Measurements from ENCODE around the gene TM7SF2.

GRCh38 chr11:65102142-65103095 lies 9.3 kb upstream of the TM7SF2 start:
- TF ChIP-seq, protein P1, sequence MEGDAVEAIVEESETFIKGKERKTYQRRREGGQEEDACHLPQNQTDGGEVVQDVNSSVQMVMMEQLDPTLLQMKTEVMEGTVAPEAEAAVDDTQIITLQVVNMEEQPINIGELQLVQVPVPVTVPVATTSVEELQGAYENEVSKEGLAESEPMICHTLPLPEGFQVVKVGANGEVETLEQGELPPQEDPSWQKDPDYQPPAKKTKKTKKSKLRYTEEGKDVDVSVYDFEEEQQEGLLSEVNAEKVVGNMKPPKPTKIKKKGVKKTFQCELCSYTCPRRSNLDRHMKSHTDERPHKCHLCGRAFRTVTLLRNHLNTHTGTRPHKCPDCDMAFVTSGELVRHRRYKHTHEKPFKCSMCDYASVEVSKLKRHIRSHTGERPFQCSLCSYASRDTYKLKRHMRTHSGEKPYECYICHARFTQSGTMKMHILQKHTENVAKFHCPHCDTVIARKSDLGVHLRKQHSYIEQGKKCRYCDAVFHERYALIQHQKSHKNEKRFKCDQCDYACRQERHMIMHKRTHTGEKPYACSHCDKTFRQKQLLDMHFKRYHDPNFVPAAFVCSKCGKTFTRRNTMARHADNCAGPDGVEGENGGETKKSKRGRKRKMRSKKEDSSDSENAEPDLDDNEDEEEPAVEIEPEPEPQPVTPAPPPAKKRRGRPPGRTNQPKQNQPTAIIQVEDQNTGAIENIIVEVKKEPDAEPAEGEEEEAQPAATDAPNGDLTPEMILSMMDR (IDR thresholded peaks at IDR 0.05; ENCODE audit: low read length), result no peak
- no peak for TF ChIP-seq EZH2 (optimal IDR thresholded peaks at IDR 0.05; ENCODE audit: low read depth, low read length)

All from MM.1S (cell line).